ENCODE results near the gene DPYD. TPM values are rescaled to one million over a fixed set of nuclear protein-coding genes. Genes with fewer than 3 reads are reported as not detected.

The DPYD gene
- total RNA-seq, 1 experiment from 2014 or later = 7.0 TPM

DNA sequence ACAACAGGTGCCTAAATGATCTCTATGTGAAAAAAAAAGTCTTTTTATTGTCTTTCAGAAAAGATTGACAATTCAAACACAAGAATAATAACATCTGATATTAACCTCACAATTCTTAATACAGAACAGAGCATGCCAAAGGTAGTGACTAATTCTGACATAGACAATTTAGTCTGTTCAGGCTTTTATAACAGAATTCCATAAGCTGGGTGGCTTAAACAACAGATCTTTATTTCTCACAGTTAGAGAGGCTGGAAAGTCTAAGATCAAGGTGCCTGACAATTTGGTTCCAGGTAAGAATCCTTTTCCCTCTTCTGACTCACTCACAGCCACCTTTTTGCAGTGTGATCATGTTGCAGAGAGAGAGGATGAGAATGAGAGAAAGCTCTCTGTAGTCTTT lies 27.0 kb downstream of the DPYD start:
- Histone ChIP-seq H3K4me1 (no peaks in the 10 kb centered on the region), H3K36me3 (ENCODE audit: control insufficient read depth, insufficient read depth, low read length) (no peaks in the 10 kb centered on the region), H3K27me3 (replicated peaks; ENCODE audit: control insufficient read depth, insufficient read depth, low read length) (no peaks in the 10 kb centered on the region), H3K9me3 (no peaks in the 10 kb centered on the region), H3K4me3 (ENCODE audit: low read depth, low read length) (no peak overlapping the region)
- ChIA-PET POLR2A (no interaction called here), CTCF (no interaction called here)
- H3K36me3 Mint-ChIP-seq (ENCODE audit: insufficient read depth, unreplicated experiment) = no peaks in the 10 kb centered on the region
- intact Hi-C loops (cut with micrococcal nuclease; ENCODE audit: unreplicated experiment) = no loop called here
- BruUV-seq (replicated peaks) = no TSS peak
- no peak overlapping the region for H3K27ac Mint-ChIP-seq (ENCODE audit: unreplicated experiment)
- H3K4me1 Mint-ChIP-seq (ENCODE audit: low read depth, unreplicated experiment) = no peaks in the 10 kb centered on the region
- H3K4me3 Mint-ChIP-seq (ENCODE audit: unreplicated experiment) = no peak overlapping the region
- H3K27me3 Mint-ChIP-seq (ENCODE audit: insufficient read depth, unreplicated experiment) = no peaks in the 10 kb centered on the region
- H3K9me3 Mint-ChIP-seq (ENCODE audit: unreplicated experiment) = no peaks in the 10 kb centered on the region
- TF ChIP-seq, protein P1, sequence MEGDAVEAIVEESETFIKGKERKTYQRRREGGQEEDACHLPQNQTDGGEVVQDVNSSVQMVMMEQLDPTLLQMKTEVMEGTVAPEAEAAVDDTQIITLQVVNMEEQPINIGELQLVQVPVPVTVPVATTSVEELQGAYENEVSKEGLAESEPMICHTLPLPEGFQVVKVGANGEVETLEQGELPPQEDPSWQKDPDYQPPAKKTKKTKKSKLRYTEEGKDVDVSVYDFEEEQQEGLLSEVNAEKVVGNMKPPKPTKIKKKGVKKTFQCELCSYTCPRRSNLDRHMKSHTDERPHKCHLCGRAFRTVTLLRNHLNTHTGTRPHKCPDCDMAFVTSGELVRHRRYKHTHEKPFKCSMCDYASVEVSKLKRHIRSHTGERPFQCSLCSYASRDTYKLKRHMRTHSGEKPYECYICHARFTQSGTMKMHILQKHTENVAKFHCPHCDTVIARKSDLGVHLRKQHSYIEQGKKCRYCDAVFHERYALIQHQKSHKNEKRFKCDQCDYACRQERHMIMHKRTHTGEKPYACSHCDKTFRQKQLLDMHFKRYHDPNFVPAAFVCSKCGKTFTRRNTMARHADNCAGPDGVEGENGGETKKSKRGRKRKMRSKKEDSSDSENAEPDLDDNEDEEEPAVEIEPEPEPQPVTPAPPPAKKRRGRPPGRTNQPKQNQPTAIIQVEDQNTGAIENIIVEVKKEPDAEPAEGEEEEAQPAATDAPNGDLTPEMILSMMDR (IDR thresholded peaks at IDR 0.05; ENCODE audit: insufficient read depth in 1 of 2, low read depth in 1 of 2, low read length in 1 of 2, severe bottlenecking in 1 of 2, unreplicated experiment in 1 of 2) = no peak
- no peak for DNase-seq

DNA sequence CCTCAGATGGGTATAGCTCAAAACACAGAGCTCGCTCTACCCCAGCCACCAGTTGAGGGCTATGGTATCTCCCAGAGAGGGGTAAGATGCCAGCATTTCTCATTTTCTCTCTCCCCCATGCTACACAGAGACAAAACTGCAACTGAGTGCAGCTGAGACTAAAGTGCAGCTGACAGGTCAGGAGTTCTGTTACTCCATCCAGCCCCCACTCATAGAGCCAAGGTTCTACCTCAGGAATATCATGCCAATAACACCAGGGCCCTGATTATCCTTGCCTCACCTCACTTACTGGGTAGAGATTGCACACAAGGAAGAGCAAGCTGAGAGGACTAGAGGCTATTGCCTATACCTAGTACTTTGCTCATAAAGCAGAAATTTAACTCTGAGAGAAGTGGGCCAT lies 34.6 kb downstream of the DPYD start:
- ChIA-PET CTCF (no interaction called here), POLR2A (no interaction called here)
- Histone ChIP-seq H3K4me1 (no peaks in the 10 kb centered on the region), H3K9me3 (no peaks in the 10 kb centered on the region), H3K27me3 (replicated peaks; ENCODE audit: control insufficient read depth, insufficient read depth, low read length) (no peaks in the 10 kb centered on the region), H3K36me3 (ENCODE audit: control insufficient read depth, insufficient read depth, low read length) (no peaks in the 10 kb centered on the region), H3K4me3 (ENCODE audit: low read depth, low read length) (no peak overlapping the region)
- no peaks in the 10 kb centered on the region for H3K4me1 Mint-ChIP-seq (ENCODE audit: low read depth, unreplicated experiment)
- H3K9me3 Mint-ChIP-seq (ENCODE audit: unreplicated experiment) = no peaks in the 10 kb centered on the region
- no peak overlapping the region for H3K4me3 Mint-ChIP-seq (ENCODE audit: unreplicated experiment)
- DNase-seq = no peak
- BruUV-seq (replicated peaks) = no TSS peak
- TF ChIP-seq, protein P1 (IDR thresholded peaks at IDR 0.05; ENCODE audit: insufficient read depth in 1 of 2, low read depth in 1 of 2, low read length in 1 of 2, severe bottlenecking in 1 of 2, unreplicated experiment in 1 of 2) = no peak
- H3K36me3 Mint-ChIP-seq (ENCODE audit: insufficient read depth, unreplicated experiment) = no peaks in the 10 kb centered on the region
- no peaks in the 10 kb centered on the region for H3K27me3 Mint-ChIP-seq (ENCODE audit: insufficient read depth, unreplicated experiment)
- H3K27ac Mint-ChIP-seq (ENCODE audit: unreplicated experiment) = no peak overlapping the region
- intact Hi-C loops (cut with micrococcal nuclease; ENCODE audit: unreplicated experiment) = no loop called here

DNA sequence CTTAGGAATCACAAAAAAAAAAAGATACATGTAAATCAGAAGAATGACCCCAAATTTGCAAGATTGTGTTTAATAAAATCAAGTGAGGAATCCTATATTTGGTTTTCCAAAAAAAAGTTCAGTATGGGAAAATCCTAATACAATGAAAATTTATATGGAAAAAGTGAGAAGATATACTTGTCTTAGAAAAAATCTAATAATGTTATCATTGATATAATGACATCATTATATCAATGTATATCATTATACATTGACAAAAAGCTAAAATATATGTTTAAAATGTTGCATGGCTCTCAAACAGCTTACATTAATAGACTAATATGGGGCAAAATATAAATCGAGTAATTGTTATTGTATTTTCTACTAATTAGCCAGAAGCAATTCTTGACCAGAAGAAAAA lies 37.0 kb downstream of the DPYD start:
- Histone ChIP-seq H3K4me3 (ENCODE audit: low read depth, low read length) (no peak overlapping the region), H3K9me3 (no peaks in the 10 kb centered on the region), H3K36me3 (ENCODE audit: control insufficient read depth, insufficient read depth, low read length) (no peaks in the 10 kb centered on the region), H3K4me1 (no peaks in the 10 kb centered on the region), H3K27me3 (replicated peaks; ENCODE audit: control insufficient read depth, insufficient read depth, low read length) (no peaks in the 10 kb centered on the region)
- Mint-ChIP-seq H3K36me3 (ENCODE audit: insufficient read depth, unreplicated experiment) (no peaks in the 10 kb centered on the region), H3K4me3 (ENCODE audit: unreplicated experiment) (no peak overlapping the region), H3K4me1 (ENCODE audit: low read depth, unreplicated experiment) (no peaks in the 10 kb centered on the region), H3K27me3 (ENCODE audit: insufficient read depth, unreplicated experiment) (no peaks in the 10 kb centered on the region), H3K27ac (ENCODE audit: unreplicated experiment) (no peak overlapping the region), H3K9me3 (ENCODE audit: unreplicated experiment) (no peaks in the 10 kb centered on the region)
- BruUV-seq (replicated peaks) = no TSS peak
- intact Hi-C loops (cut with micrococcal nuclease; ENCODE audit: unreplicated experiment) = no loop called here
- ChIA-PET CTCF (no interaction called here), POLR2A (no interaction called here)
- TF ChIP-seq, protein P1 (IDR thresholded peaks at IDR 0.05; ENCODE audit: insufficient read depth in 1 of 2, low read depth in 1 of 2, low read length in 1 of 2, severe bottlenecking in 1 of 2, unreplicated experiment in 1 of 2) = no peak
- no peak for DNase-seq
